Peyer's patch (tissue), 4 donors: ENCODE measurements around the gene SBK3.

Experiments used
- CTCF ChIP-seq, 6 experiments: fragments of 450-650 bp in 4 of 6; fragments of 200-600 bp in 2 of 6; sonication (generic) in 1 of 6; IDR thresholded peaks; one replicate each; pipeline ENCODE4 v1.5.1; 2017 to 2019; ENCODE audit warnings: antibody characterized with exemption in 6 of 6, mild to moderate bottlenecking in 3 of 6, moderate library complexity in 1 of 6
- POLR2A ChIP-seq, 2 donors: fragments of 450-650 bp; IDR thresholded peaks; one replicate each; pipeline ENCODE4 v1.5.1; 2017; ENCODE audit warnings: antibody characterized with exemption in 2 of 2, mild to moderate bottlenecking in 2 of 2, moderate library complexity in 2 of 2

- TF ChIP-seq CTCF (IDR thresholded peaks at IDR 0.05) (no peak), POLR2A (IDR thresholded peaks at IDR 0.05) (no peak)
Measured at GRCh38 chr19:55497763-55498162, 47.6 kb downstream of the SBK3 start.
